K562 (cell line): Measurements from ENCODE around the gene IRAK3. TPM values are rescaled to one million over a fixed set of nuclear protein-coding genes. Genes with fewer than 3 reads are reported as not detected.

Experiments used
- CBX5 ChIP-seq: IDR thresholded peaks from 2 replicates; pipeline ENCODE4 v1.6.1; 2014; ENCODE audit warnings: low read depth, borderline replicate concordance
- NFIC ChIP-seq: fragments of 450-650 bp; IDR thresholded peaks from 2 replicates; pipeline ENCODE4 v1.6.1; 2017; ENCODE audit warnings: mild to moderate bottlenecking, inconsistent platforms
- NFIX ChIP-seq: fragments of 250-450 bp; sonication (Bioruptor Pico); IDR thresholded peaks from 2 replicates; pipeline ENCODE4 v1.4.0; 2020; ENCODE audit warnings: low read depth, mild to moderate bottlenecking, moderate library complexity
- USF2 ChIP-seq: sonication (generic); formaldehyde crosslinking; IDR thresholded peaks from 2 replicates; pipeline ENCODE4 v1.5.0; 2020; ENCODE audit warnings: missing genetic modification reagents
- polyA plus RNA-seq, 8 experiments: library from polyadenylated mRNA; depleted of rRNA in 4 of 8; stranded (reverse) in 5 of 8; unstranded in 3 of 8; fragments of >200 nt; fragmentation: Nextera tagmentation in 2 of 8; fragmentation: Illumina TruSeq in 1 of 8; extraction: Ambion mirVana in 2 of 8; extraction: Trizol in 1 of 8; gene quantifications; 2 replicates each; pipeline versions ENCODE4 v1.2.1 to v1.2.3, GENCODE V29; 2011 to 2014; ENCODE audit warnings: inconsistent platforms in 1 of 8, missing spikeins in 1 of 8
- total RNA-seq, 7 experiments: library from RNA; depleted of rRNA in 6 of 7; stranded (reverse); fragments of >200 nt in 6 of 7; fragmentation: Illumina TruSeq in 2 of 7; extraction: Trizol in 2 of 7; gene quantifications; 2 replicates each; pipeline versions ENCODE4 v1.2.1 to v1.2.3, GENCODE V29; 2011 to 2021; ENCODE audit warnings: low replicate concordance in 1 of 7
- TF ChIP-seq, protein P1 (sequence below): fragments of 250-450 bp; sonication (Bioruptor Pico); IDR thresholded peaks from 2 replicates; pipeline ENCODE4 v1.9.0; 2021; ENCODE audit warnings: mild to moderate bottlenecking, inconsistent platforms
- TF ChIP-seq, protein P2 (sequence below): fragments of 450-650 bp; IDR thresholded peaks from 2 replicates; pipeline ENCODE4 v1.7.1; 2018; ENCODE audit warnings: mild to moderate bottlenecking, low read depth; ENCODE audit not compliant: partially characterized antibody
- TF ChIP-seq, protein P3 (sequence below), 2 experiments: fragments of 450-650 bp; IDR thresholded peaks; 2 replicates each; pipeline ENCODE4 v1.6.1; 2018; ENCODE audit warnings: mild to moderate bottlenecking in 2 of 2, low read depth in 1 of 2; ENCODE audit not compliant: partially characterized antibody in 2 of 2

IRAK3 gene
- total and polyA plus RNA-seq, 9 of the 15 experiments (the other 6 are each of a cell fraction or from before 2014, with no cell fraction given), result 0.06 to 0.09 (median 0.07) TPM; not detected in 6

DNA sequence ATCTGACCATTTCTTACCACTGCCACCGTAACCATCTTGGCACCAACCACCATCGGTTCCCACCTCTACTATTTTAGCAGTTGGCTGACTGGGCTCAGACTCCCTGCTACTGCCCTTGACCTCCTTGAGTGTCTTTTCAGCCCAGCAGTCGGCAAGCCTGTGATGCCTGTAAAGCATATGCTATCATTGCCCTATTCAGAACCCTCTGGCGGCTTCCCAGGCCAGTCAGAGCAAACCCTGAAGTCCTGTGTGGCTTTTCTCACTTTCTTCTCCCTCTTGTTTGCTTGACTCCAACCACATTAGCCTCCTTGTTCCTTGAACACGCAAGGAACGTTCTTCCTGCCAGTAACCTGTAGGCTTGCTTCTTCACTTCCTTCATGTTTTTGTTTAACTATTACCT lies 6.2 kb downstream of the IRAK3 start (continued):
- TF ChIP-seq, protein P1, sequence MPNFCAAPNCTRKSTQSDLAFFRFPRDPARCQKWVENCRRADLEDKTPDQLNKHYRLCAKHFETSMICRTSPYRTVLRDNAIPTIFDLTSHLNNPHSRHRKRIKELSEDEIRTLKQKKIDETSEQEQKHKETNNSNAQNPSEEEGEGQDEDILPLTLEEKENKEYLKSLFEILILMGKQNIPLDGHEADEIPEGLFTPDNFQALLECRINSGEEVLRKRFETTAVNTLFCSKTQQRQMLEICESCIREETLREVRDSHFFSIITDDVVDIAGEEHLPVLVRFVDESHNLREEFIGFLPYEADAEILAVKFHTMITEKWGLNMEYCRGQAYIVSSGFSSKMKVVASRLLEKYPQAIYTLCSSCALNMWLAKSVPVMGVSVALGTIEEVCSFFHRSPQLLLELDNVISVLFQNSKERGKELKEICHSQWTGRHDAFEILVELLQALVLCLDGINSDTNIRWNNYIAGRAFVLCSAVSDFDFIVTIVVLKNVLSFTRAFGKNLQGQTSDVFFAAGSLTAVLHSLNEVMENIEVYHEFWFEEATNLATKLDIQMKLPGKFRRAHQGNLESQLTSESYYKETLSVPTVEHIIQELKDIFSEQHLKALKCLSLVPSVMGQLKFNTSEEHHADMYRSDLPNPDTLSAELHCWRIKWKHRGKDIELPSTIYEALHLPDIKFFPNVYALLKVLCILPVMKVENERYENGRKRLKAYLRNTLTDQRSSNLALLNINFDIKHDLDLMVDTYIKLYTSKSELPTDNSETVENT (CRISPR knock-in tag), result no peak
- TF ChIP-seq, protein P2, sequence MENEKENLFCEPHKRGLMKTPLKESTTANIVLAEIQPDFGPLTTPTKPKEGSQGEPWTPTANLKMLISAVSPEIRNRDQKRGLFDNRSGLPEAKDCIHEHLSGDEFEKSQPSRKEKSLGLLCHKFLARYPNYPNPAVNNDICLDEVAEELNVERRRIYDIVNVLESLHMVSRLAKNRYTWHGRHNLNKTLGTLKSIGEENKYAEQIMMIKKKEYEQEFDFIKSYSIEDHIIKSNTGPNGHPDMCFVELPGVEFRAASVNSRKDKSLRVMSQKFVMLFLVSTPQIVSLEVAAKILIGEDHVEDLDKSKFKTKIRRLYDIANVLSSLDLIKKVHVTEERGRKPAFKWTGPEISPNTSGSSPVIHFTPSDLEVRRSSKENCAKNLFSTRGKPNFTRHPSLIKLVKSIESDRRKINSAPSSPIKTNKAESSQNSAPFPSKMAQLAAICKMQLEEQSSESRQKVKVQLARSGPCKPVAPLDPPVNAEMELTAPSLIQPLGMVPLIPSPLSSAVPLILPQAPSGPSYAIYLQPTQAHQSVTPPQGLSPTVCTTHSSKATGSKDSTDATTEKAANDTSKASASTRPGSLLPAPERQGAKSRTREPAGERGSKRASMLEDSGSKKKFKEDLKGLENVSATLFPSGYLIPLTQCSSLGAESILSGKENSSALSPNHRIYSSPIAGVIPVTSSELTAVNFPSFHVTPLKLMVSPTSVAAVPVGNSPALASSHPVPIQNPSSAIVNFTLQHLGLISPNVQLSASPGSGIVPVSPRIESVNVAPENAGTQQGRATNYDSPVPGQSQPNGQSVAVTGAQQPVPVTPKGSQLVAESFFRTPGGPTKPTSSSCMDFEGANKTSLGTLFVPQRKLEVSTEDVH, result no peak
- TF ChIP-seq NFIX (CRISPR knock-in tag) (no peak), CBX5 (no peak), NFIC (no peak), USF2 (CRISPR knock-in tag) (no peak)
- TF ChIP-seq, protein P3, sequence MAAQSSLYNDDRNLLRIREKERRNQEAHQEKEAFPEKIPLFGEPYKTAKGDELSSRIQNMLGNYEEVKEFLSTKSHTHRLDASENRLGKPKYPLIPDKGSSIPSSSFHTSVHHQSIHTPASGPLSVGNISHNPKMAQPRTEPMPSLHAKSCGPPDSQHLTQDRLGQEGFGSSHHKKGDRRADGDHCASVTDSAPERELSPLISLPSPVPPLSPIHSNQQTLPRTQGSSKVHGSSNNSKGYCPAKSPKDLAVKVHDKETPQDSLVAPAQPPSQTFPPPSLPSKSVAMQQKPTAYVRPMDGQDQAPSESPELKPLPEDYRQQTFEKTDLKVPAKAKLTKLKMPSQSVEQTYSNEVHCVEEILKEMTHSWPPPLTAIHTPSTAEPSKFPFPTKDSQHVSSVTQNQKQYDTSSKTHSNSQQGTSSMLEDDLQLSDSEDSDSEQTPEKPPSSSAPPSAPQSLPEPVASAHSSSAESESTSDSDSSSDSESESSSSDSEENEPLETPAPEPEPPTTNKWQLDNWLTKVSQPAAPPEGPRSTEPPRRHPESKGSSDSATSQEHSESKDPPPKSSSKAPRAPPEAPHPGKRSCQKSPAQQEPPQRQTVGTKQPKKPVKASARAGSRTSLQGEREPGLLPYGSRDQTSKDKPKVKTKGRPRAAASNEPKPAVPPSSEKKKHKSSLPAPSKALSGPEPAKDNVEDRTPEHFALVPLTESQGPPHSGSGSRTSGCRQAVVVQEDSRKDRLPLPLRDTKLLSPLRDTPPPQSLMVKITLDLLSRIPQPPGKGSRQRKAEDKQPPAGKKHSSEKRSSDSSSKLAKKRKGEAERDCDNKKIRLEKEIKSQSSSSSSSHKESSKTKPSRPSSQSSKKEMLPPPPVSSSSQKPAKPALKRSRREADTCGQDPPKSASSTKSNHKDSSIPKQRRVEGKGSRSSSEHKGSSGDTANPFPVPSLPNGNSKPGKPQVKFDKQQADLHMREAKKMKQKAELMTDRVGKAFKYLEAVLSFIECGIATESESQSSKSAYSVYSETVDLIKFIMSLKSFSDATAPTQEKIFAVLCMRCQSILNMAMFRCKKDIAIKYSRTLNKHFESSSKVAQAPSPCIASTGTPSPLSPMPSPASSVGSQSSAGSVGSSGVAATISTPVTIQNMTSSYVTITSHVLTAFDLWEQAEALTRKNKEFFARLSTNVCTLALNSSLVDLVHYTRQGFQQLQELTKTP (IDR thresholded peaks at IDR 0.05; ENCODE audit: low read depth in 1 of 2, partially characterized antibody in 2 of 2), result no peak
